ENCODE data around the gene PPP1R37.

PPP1R37 gene

DNA sequence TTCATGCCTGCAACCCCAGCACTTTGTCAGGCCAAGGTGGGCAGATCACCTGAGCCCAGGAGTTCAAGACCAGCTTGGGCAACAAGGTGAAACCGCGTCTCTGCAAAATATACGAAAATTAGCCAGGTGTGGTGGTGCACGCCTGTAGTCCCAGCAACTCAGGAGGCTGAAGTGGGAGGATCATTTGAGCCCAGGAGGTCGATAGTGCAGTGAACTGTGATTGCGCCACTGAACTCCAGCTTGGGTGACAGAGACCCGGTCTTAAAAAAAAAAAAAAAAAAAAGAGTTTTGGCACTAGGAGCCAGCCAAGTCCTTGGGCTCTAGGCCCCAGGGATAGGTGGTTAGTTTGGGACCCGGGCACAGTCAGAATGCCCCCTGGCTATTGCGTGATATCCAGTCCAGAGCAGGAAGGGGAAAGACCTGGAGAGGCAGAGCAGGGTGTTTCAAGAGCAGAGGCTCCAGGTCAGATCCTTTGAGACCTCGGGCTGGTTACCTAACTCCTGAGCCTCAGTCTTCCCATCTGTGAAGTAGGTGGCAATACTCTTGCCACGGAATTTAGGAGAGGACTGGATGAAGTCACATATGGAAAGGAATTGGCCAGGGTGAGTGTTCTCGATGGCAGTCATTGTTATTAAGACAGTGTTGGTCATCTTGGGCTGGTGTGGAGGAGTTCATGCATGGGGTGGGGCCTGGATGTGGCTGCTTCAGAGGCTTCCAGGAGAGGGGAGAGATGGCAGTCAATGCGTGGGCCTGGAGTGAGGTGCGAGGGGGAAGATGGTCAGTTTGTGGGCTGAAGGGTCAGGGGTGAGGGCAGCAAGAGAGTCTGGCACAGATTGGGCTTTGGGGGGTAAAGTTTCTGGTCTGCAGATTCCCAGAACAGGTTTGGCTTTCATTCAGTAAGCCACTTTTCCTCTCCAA, 2.8 kb downstream of the PPP1R37 start:
- no peak for TF ChIP-seq CTCF (IDR thresholded peaks at IDR 0.05; ENCODE audit: insufficient read depth, low read depth, low read length, missing control alignments)
- H3K4me3 ChIP-seq (ENCODE audit: low read depth, low read length) = no peak overlapping the region
- DNase-seq (ENCODE audit: low read depth) = no peak

- no peak overlapping the region for H3K4me3 ChIP-seq (ENCODE audit: low read depth, low read length)
- DNase-seq (ENCODE audit: low read depth) = no peak
- no peak for TF ChIP-seq CTCF (IDR thresholded peaks at IDR 0.05; ENCODE audit: insufficient read depth, low read depth, low read length, missing control alignments)
Observed at GRCh38 chr19:45096700-45097099, 3.7 kb downstream of the PPP1R37 start.

GRCh38 chr19:45097450-45097775, 4.4 kb downstream of the PPP1R37 start:
- no peak overlapping the region for H3K4me3 ChIP-seq (ENCODE audit: low read depth, low read length)
- TF ChIP-seq CTCF (IDR thresholded peaks at IDR 0.05; ENCODE audit: insufficient read depth, low read depth, low read length, missing control alignments) = no peak
- DNase-seq (ENCODE audit: low read depth) = no peak

GRCh38 chr19:45097776-45098520, 5.0 kb downstream of the PPP1R37 start:
- TF ChIP-seq CTCF (IDR thresholded peaks at IDR 0.05; ENCODE audit: insufficient read depth, low read depth, low read length, missing control alignments) = no peak
- no peak for DNase-seq (ENCODE audit: low read depth)
- H3K4me3 ChIP-seq (ENCODE audit: low read depth, low read length) = no peak overlapping the region

GRCh38 chr19:45098521-45099466, 5.8 kb downstream of the PPP1R37 start:
- DNase-seq (ENCODE audit: low read depth) = no peak
- no peak for TF ChIP-seq CTCF (IDR thresholded peaks at IDR 0.05; ENCODE audit: insufficient read depth, low read depth, low read length, missing control alignments)
- H3K4me3 ChIP-seq (ENCODE audit: low read depth, low read length) = no peak overlapping the region

- DNase-seq (ENCODE audit: low read depth) = no peak
- TF ChIP-seq CTCF (IDR thresholded peaks at IDR 0.05; ENCODE audit: insufficient read depth, low read depth, low read length, missing control alignments) = no peak
- no peak overlapping the region for H3K4me3 ChIP-seq (ENCODE audit: low read depth, low read length)
Observed at GRCh38 chr19:45099467-45100191, 6.7 kb downstream of the PPP1R37 start.

Measured in GM12865 (cell line).